Lung (tissue), 12 donors: ENCODE data around the gene CBY1. TPM values are rescaled to one million over a fixed set of nuclear protein-coding genes. Genes with fewer than 3 reads are reported as not detected.
A peak's percentile ranks its signal among the peaks of the same experiment; 100 is the strongest.

ENCODE experiments used
- ATAC-seq: fragments of 200-7000 bp; cut with Tn5 transposase; one replicate; pipeline ENCODE4 v1.9.1; 2020; ENCODE audit warnings: moderate number of reproducible peaks; ENCODE audit not compliant: insufficient read depth, low FRiP score
- DNase-seq, 3 donors: peaks; one replicate each; pipeline ENCODE4 v3.0.0-alpha.2; 2013 to 2017
- H3K27ac ChIP-seq, 2 donors: one replicate each; pipeline ENCODE4 v1.5.1; 2013; ENCODE audit warnings: mild to moderate bottlenecking in 2 of 2, moderate library complexity in 2 of 2, control low read depth in 1 of 2, inconsistent platforms in 1 of 2, low read depth in 1 of 2, low read length in 1 of 2
- H3K27me3 ChIP-seq, 3 donors: one replicate each; pipeline ENCODE4 v1.5.1; 2013; ENCODE audit warnings: low read length in 2 of 3; ENCODE audit not compliant: control insufficient read depth in 3 of 3, insufficient read depth in 3 of 3
- H3K36me3 ChIP-seq, 4 donors: one replicate each; pipeline ENCODE4 v1.5.1; 2013; ENCODE audit warnings: low read length in 4 of 4, mild to moderate bottlenecking in 1 of 4, moderate library complexity in 1 of 4; ENCODE audit not compliant: control insufficient read depth in 4 of 4, insufficient read depth in 4 of 4
- H3K4me1 ChIP-seq, 5 donors: one replicate each; pipeline ENCODE4 v1.5.1; 2013; ENCODE audit warnings: low read length in 5 of 5, mild to moderate bottlenecking in 2 of 5, moderate library complexity in 1 of 5; ENCODE audit not compliant: control insufficient read depth in 5 of 5, insufficient read depth in 5 of 5
- H3K4me3 ChIP-seq: one replicate; pipeline ENCODE4 v1.5.1; 2013; ENCODE audit warnings: mild to moderate bottlenecking, control low read depth, moderate library complexity
- H3K9ac ChIP-seq, 2 donors: one replicate each; pipeline ENCODE4 v1.5.1; 2013; ENCODE audit warnings: low read length in 2 of 2, control low read depth in 1 of 2; ENCODE audit not compliant: insufficient read depth in 1 of 2
- H3K9me3 ChIP-seq, 4 donors: one replicate each; pipeline ENCODE4 v1.5.1; 2013; ENCODE audit warnings: low read length in 3 of 4, mild to moderate bottlenecking in 1 of 4, moderate library complexity in 1 of 4; ENCODE audit not compliant: control insufficient read depth in 4 of 4, insufficient read depth in 3 of 4
- CTCF ChIP-seq: IDR thresholded peaks from 2 replicates; pipeline ENCODE4 v1.5.1; 2012; ENCODE audit warnings: mild to moderate bottlenecking; ENCODE audit errors: control extremely low read depth, extremely low read depth
- WGBS, 2 donors: extraction: QIAGEN DNeasy Blood & Tissue Kit; methylation state at CpG; one replicate each; pipeline ENCODE4 v1.1.7; 2013; 5-methylcytosine and 5-hydroxymethylcytosine counted together
- polyA plus RNA-seq, 2 donors: library from polyadenylated mRNA; stranded (reverse); fragments of 200-250 nt; gene quantifications; one replicate each; pipeline ENCODE4 v1.2.1, GENCODE V29; 2013
- total RNA-seq, 2 donors: library from RNA; depleted of rRNA in 1 of 2; stranded (reverse); fragments of >200 nt in 1 of 2; gene quantifications; one replicate each; pipeline ENCODE4 v1.2.1, GENCODE V29; 2014 to 2021
- donor health status: control.
- donor health status: control.
- donor health status: Bipolar disorder and iron deficiency.
- donor health status: healthy.
- donor health status: DM: yes; HTN: yes; CAD: no.

CBY1 gene
- total and polyA plus RNA-seq, 4 donors: 24.8 to 49.0 (median 29.2) TPM

GRCh38 chr22:38699143-38699542 lies 42.7 kb downstream of the CBY1 start:
- DNase-seq (no peak), ATAC-seq (no peak)
- TF ChIP-seq CTCF: no peak
- Histone ChIP-seq H3K4me1 (peaks cover 12 to 45% (median 23%) of the 10 kb centered on the region in 5 donors), H3K9ac (peak overlapping the region; percentile 91 to 92), H3K27ac (peak overlapping the region; percentile 62 to 97), H3K36me3 (peaks cover 0 to 5% (median 2%) of the 10 kb centered on the region in 4 donors), H3K27me3 (no peaks in the 10 kb centered on the region), H3K9me3 (no peaks in the 10 kb centered on the region), H3K4me3 (peak overlapping the region; percentile 51)
- WGBS, 2 donors: 49 to 75% methylated on average over 5 of the region's 5 CpGs

- Histone ChIP-seq H3K4me3 (peak overlapping the region; percentile 51), H3K9me3 (no peaks in the 10 kb centered on the region), H3K27ac (peak overlapping the region; percentile 68 to 97), H3K4me1 (peaks cover 12 to 49% (median 23%) of the 10 kb centered on the region in 5 donors), H3K9ac (peak overlapping the region; percentile 91 to 92), H3K27me3 (no peaks in the 10 kb centered on the region), H3K36me3 (peaks cover 0 to 5% (median 2%) of the 10 kb centered on the region in 4 donors)
- DNase-seq (peak in 2 of 3 donors; percentile 36 to 44), ATAC-seq (no peak)
- WGBS, 2 donors: 25 to 37% methylated on average over 6 of the region's 6 CpGs
- no peak for TF ChIP-seq CTCF
Measured at GRCh38 chr22:38699784-38700183, 43.3 kb downstream of the CBY1 start.

GRCh38 chr22:38700270-38700788 lies 43.9 kb downstream of the CBY1 start:
- Histone ChIP-seq H3K9ac (peak overlapping the region; percentile 91 to 92), H3K27ac (peak overlapping the region; percentile 97 to 98), H3K27me3 (no peaks in the 10 kb centered on the region), H3K36me3 (peaks cover 0 to 5% (median 0%) of the 10 kb centered on the region in 4 donors), H3K9me3 (no peaks in the 10 kb centered on the region), H3K4me1 (peaks cover 12 to 53% (median 23%) of the 10 kb centered on the region in 5 donors), H3K4me3 (peak overlapping the region; percentile 79)
- WGBS, 2 donors: 0 to 1% methylated on average over 40 to 57 of the region's 57 CpGs
- no peak for TF ChIP-seq CTCF
- DNase-seq: peak in 1 of 3 donors; percentile 76
- peak; percentile 38 for ATAC-seq
